PC-9 (cell line): ENCODE measurements around the gene MYOF. TPM values are rescaled to one million over a fixed set of nuclear protein-coding genes. Genes with fewer than 3 reads are reported as not detected.

Source experiments
- BruUV-seq: library from RNA; stranded (reverse); fragments of 400-500 nt; replicated peaks from 2 replicates; lab custom pipeline; 2021; lab: Mats Ljungman, UMichigan
- CTCF ChIA-PET: fragments of 300-600 bp; sonication (Branson Sonifier 250); formaldehyde crosslinking; loops from one replicate; lab custom pipeline; 2022; ENCODE audit warnings: antibody characterized with exemption; lab: Charles Lee
- POLR2A ChIA-PET: fragments of 300-600 bp; sonication (Branson Sonifier 250); formaldehyde crosslinking; loops from one replicate; lab custom pipeline; 2022; ENCODE audit warnings: antibody characterized with exemption; ENCODE audit not compliant: unreplicated experiment; lab: Charles Lee
- DNase-seq, 2 experiments: peaks; one replicate each; pipeline versions ENCODE4 v3.0.0 to v3.0.0-alpha.2; 2015 to 2022; ENCODE audit warnings: mixed read lengths in 1 of 2
- H2AFZ ChIP-seq: fragments of 200-600 bp; sonication (generic); 2 replicates; pipeline ENCODE4 v1.8.1; 2017; ENCODE audit warnings: antibody characterized with exemption
- H3F3A ChIP-seq: fragments of 200-600 bp; sonication (generic); 2 replicates; pipeline ENCODE4 v1.8.1; 2017; ENCODE audit warnings: antibody characterized with exemption, mild to moderate bottlenecking, low read depth; ENCODE audit not compliant: insufficient read depth
- H3K27ac ChIP-seq: fragments of 200-600 bp; sonication (generic); 2 replicates; pipeline ENCODE4 v1.6.1; 2016; ENCODE audit warnings: mixed run types
- H3K27me3 ChIP-seq: fragments of 200-600 bp; sonication (generic); 2 replicates; pipeline ENCODE4 v1.6.1; 2016; ENCODE audit warnings: low read depth, mixed run types; ENCODE audit not compliant: insufficient read depth
- H3K36me3 ChIP-seq: fragments of 200-600 bp; sonication (generic); 2 replicates; pipeline ENCODE4 v1.6.1; 2016; ENCODE audit warnings: low read depth, mixed run types
- H3K4me1 ChIP-seq: fragments of 200-600 bp; sonication (generic); replicated peaks from 2 replicates; pipeline ENCODE4 v1.6.1; 2016; ENCODE audit warnings: mixed run types; ENCODE audit not compliant: insufficient read depth
- H3K4me2 ChIP-seq: fragments of 200-600 bp; sonication (generic); 2 replicates; pipeline ENCODE4 v1.6.1; 2017; ENCODE audit warnings: mixed run types
- H3K4me3 ChIP-seq: fragments of 200-600 bp; sonication (generic); 2 replicates; pipeline ENCODE4 v1.6.1; 2016; ENCODE audit warnings: mixed run types
- H3K79me2 ChIP-seq: fragments of 200-600 bp; sonication (generic); 2 replicates; pipeline ENCODE4 v1.6.1; 2017; ENCODE audit warnings: low read depth, mixed run types
- H3K9me2 ChIP-seq: fragments of 200-600 bp; sonication (generic); 2 replicates; pipeline ENCODE4 v1.8.1; 2017; ENCODE audit warnings: mild to moderate bottlenecking; ENCODE audit not compliant: insufficient read depth
- H3K9me3 ChIP-seq: fragments of 200-600 bp; sonication (generic); 2 replicates; pipeline ENCODE4 v1.8.1; 2016; ENCODE audit warnings: low read depth; ENCODE audit not compliant: insufficient read depth
- H4K20me1 ChIP-seq: fragments of 200-600 bp; sonication (generic); 2 replicates; pipeline ENCODE4 v1.8.1; 2017; ENCODE audit not compliant: insufficient read depth
- CTCF ChIP-seq: fragments of 200-600 bp; sonication (generic); conservative IDR thresholded peaks from 2 replicates; pipeline ENCODE4 v1.6.1; 2017; ENCODE audit warnings: mixed run types, antibody characterized with exemption, mild to moderate bottlenecking, moderate library complexity
- EZH2 ChIP-seq: fragments of 200-600 bp; sonication (generic); IDR thresholded peaks from 2 replicates; pipeline ENCODE4 v1.8.0; 2017; ENCODE audit warnings: antibody characterized with exemption, low read depth
- intact Hi-C: fragments of 100-400 bp; cut with micrococcal nuclease; formaldehyde crosslinking; loops from one replicate; pipeline ENCODE4 v1.10.0; 2022; ENCODE audit not compliant: unreplicated experiment
- total RNA-seq: library from RNA; stranded (reverse); gene quantifications from 2 replicates; pipeline ENCODE4 v1.2.3, GENCODE V29; 2021

The MYOF gene
- total RNA-seq, 1 experiment from 2014 or later = 274 TPM

- Histone ChIP-seq H2AFZ (no peak overlapping the region), H3K4me2 (no peak overlapping the region), H3K79me2 (no peaks in the 10 kb centered on the region), H3K9me2 (no peaks in the 10 kb centered on the region), H3F3A (no peaks in the 10 kb centered on the region), H3K4me1 (no peaks in the 10 kb centered on the region), H3K9me3 (no peaks in the 10 kb centered on the region), H3K27ac (no peak overlapping the region), H3K36me3 (no peaks in the 10 kb centered on the region), H3K27me3 (no peaks in the 10 kb centered on the region), H4K20me1 (no peaks in the 10 kb centered on the region), H3K4me3 (no peak overlapping the region)
- POLR2A ChIA-PET = no interaction called here
- no TSS peak for BruUV-seq
- CTCF ChIA-PET = no interaction called here
- TF ChIP-seq CTCF (no peak), EZH2 (no peak)
- intact Hi-C loops = no loop called here
- DNase-seq = no peak
Observed at GRCh38 chr10:93281367-93281720, 200.8 kb downstream of the MYOF start.

- DNase-seq = no peak
- no peaks in the 10 kb centered on the region for H3K9me3 ChIP-seq
- intact Hi-C loops = no loop called here
- H2AFZ ChIP-seq = no peak overlapping the region
- POLR2A ChIA-PET = no interaction called here
- no peak overlapping the region for H3K27ac ChIP-seq
- no peaks in the 10 kb centered on the region for H3K9me2 ChIP-seq
- H3K4me2 ChIP-seq = no peak overlapping the region
- no peaks in the 10 kb centered on the region for H3F3A ChIP-seq
- no TSS peak for BruUV-seq
- H3K4me3 ChIP-seq = no peak overlapping the region
- H3K79me2 ChIP-seq = no peaks in the 10 kb centered on the region
- H4K20me1 ChIP-seq = no peaks in the 10 kb centered on the region
- CTCF ChIA-PET = no interaction called here
- no peaks in the 10 kb centered on the region for H3K4me1 ChIP-seq
- TF ChIP-seq EZH2 (no peak), CTCF (no peak)
- no peaks in the 10 kb centered on the region for H3K36me3 ChIP-seq
- no peaks in the 10 kb centered on the region for H3K27me3 ChIP-seq
Observed at GRCh38 chr10:93280699-93281366, 201.3 kb downstream of the MYOF start.

GRCh38 chr10:93280121-93280698 lies 201.9 kb downstream of the MYOF start:
- Histone ChIP-seq H3K27ac (no peak overlapping the region), H3K4me2 (no peak overlapping the region), H3K9me3 (no peaks in the 10 kb centered on the region), H3K4me3 (no peak overlapping the region), H3F3A (no peaks in the 10 kb centered on the region), H2AFZ (no peak overlapping the region), H3K27me3 (no peaks in the 10 kb centered on the region), H3K4me1 (no peaks in the 10 kb centered on the region), H4K20me1 (no peaks in the 10 kb centered on the region), H3K79me2 (no peaks in the 10 kb centered on the region), H3K36me3 (no peaks in the 10 kb centered on the region), H3K9me2 (no peaks in the 10 kb centered on the region)
- DNase-seq = no peak
- TF ChIP-seq EZH2 (no peak), CTCF (no peak)
- intact Hi-C loops = no loop called here
- CTCF ChIA-PET = no interaction called here
- POLR2A ChIA-PET = no interaction called here
- BruUV-seq = no TSS peak
